Metanephros (tissue), 1 donor: ENCODE results near the gene PRDM11. TPM values are rescaled to one million over a fixed set of nuclear protein-coding genes. Genes with fewer than 3 reads are reported as not detected.

ENCODE experiments used
- total RNA-seq: library from RNA; depleted of rRNA; stranded (reverse); fragments of >200 nt; gene quantifications from one replicate; pipeline ENCODE4 v1.2.3, GENCODE V29; 2014

Gene PRDM11
- total RNA-seq: 27.1 TPM

DNA sequence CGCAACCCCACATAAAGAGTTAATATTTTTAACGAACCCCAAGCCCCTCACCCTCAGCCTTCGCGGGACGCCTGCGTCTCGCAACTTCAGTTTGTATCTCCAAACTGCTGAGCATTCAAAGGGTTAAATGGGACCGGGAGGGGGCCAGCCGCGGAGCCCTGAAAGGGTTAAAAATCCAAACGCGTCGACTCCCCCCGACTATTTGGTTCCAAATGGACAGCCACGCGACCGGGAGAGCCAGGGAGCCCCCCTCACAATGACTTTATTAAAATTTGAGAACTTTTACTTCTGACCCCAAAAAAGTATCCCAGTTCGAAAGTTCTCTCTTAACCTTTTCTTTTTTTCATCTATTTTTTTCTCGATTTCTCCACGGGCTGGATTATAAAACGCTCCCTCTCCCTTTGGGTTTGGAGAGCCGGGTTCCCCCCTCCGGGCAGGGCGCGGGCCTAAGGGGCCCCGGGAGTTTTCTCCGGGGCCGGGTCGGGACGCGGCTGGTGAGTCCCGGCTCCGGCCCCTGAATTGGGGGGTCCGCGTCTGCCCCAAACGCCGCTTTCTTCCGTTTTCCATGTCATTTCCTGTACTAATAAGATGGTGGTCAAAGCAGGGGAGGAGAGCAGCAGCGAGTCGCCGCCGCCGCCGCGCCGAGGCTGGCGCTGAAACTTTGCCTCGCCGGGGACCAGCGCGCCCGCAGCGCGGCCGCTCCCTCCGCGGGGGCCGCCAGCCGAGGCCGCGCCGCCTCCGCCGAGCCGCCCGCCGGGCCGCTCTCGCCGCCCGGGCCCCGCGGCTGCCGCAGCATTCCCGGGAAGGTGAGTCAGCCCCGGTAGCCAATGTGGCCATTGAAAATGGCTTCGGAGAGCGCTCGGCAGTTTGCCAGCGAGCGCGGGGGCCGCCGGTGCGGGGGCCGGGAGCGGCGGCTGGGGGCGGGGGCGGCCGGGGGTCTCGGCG, at the start of gene PRDM11:
TSS of gene PRDM11 (plus strand) at position 568 of the 945 bp plus-strand sequence. CDS start 35,128 bp downstream, outside the sequence.

Other genes with a start within 250 kb of the PRDM11 start
- gene TP53I11, start 195.8 kb upstream of the PRDM11 start, total RNA-seq: 51.6 TPM
- gene SYT13, start 139.7 kb downstream of the PRDM11 start, total RNA-seq: 14.2 TPM